Measurements from ENCODE around the gene PLD3. TPM values are rescaled to one million over a fixed set of nuclear protein-coding genes. Genes with fewer than 3 reads are reported as not detected.

The PLD3 gene, protein sequence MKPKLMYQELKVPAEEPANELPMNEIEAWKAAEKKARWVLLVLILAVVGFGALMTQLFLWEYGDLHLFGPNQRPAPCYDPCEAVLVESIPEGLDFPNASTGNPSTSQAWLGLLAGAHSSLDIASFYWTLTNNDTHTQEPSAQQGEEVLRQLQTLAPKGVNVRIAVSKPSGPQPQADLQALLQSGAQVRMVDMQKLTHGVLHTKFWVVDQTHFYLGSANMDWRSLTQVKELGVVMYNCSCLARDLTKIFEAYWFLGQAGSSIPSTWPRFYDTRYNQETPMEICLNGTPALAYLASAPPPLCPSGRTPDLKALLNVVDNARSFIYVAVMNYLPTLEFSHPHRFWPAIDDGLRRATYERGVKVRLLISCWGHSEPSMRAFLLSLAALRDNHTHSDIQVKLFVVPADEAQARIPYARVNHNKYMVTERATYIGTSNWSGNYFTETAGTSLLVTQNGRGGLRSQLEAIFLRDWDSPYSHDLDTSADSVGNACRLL
- 10 to 100 TPM; 28.6 to 38.6 (median 33.4) TPM for total RNA-seq

DNA sequence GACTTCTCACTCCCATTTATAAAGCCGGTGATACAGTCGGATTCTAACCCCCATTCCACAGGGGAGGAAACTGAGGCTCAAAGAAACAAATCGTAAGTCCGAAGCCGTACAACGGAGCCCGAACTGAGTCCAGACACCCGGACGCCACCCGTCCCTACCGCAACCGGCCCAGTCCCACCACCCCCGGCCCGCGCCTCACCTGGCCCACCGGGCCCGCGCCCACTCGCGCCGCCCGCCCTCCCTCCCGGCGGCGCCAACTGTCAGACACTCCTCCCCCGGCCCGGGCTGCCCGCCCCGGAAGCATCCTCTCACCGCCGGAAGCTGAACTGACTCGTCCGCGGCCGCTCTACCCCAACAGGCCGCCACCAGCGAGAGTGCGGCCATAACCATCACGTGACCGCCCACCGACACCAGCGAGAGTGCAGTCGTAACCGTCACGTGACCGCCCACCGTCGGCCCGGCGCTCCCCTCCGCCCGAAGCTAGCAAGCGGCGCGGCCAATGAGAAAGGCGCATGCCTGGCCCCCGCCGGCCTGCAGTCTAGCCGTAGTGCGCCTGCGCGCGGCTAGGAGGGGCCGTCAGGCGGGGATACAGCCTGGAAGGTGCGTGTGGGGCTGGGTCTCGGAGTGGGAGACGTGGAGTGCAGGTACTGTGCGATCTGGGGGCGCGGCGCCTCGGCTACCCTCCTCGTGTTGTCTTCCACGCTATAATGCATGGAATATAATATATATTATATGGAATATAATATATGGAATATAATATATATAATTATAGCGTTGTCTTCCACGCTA lies at the start of gene PLD3, which contains the start of gene C19orf47:
Gene PLD3, plus strand, starts transcription at position 571 of the 789 bp plus-strand sequence. CDS start 17,789 bp downstream, outside the sequence.
Gene C19orf47, minus strand, starts transcription at position 273 of the 789 bp plus-strand sequence. CDS start 6,540 bp downstream, outside the sequence.
- Mint-ChIP-seq H3K27me3 (ENCODE audit: low read depth) (no peaks in the 10 kb centered on the region), H3K9me3 (no peaks in the 10 kb centered on the region), H3K4me1 (ENCODE audit: low read depth) (peaks cover 24% of the 10 kb centered on the region), H3K4me3 (peak within 1 kb of the TSS; percentile 83), H3K36me3 (ENCODE audit: insufficient read depth) (no peaks in the 10 kb centered on the region)
- peak; percentile 98 for DNase-seq
- ATAC-seq = peak; percentile 98

DNA sequence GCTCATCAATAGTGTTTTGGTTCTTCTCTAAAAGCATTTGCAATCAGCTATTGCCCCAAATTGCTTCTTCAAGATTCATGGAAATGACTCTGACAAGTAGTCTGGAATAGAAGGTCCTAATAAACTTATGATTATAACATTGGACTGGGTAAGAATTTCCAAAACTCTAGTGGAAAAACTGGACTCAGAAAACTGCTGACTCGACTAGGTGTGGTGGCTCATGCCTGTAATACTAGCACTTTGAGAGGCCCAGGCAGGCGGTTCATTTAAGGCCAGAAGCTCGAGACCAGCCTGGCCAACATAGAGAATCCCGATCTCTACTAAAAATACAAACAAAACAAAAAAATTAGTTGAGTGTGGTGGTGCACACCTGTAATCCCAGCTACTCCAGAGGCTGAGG lies 47.8 kb upstream of the PLD3 start:
- Mint-ChIP-seq H3K27me3 (ENCODE audit: low read depth) (no peaks in the 10 kb centered on the region), H3K36me3 (ENCODE audit: insufficient read depth) (no peaks in the 10 kb centered on the region), H3K4me1 (ENCODE audit: low read depth) (peaks cover 1% of the 10 kb centered on the region), H3K9me3 (no peaks in the 10 kb centered on the region), H3K4me3 (no peak overlapping the region)
- DNase-seq (no peak), ATAC-seq (no peak)

DNA sequence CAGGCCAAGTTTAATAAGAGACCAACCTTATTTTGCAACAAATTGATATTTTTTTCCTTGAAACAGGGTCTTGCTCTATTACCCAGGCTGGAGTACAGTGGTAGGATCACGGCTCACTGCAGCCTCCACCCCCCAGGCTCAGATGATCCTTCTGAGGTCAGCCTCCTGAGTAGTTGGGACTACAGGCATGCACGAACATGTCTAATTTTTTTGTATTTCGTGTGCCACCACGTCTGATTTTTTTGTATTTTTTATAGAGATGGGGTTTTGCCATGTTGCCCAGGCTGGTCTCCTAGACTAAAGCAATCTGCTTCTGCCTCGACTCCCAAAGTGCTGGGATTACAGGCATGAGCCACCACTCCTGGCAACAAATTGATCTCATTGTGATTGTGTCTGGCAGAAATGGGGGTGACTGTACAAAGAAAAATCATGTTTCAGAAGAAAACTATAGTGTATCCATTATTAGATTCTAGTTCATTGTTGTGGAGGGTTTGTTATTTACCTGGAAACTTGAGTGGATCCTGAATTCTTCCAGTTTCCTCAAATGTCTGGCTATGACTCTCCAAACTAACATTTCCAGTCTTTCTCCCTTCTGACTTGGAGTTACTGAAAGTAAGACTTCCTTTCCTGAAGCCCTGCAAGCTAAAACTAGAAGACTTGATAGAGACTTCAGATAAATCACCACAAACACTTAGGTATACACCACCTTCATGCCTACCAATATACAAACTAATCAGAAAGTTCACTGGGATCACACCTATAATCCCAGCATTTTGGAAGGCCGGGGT lies 46.1 kb upstream of the PLD3 start:
- Mint-ChIP-seq H3K36me3 (ENCODE audit: insufficient read depth) (no peaks in the 10 kb centered on the region), H3K4me1 (ENCODE audit: low read depth) (peaks cover 1% of the 10 kb centered on the region), H3K4me3 (no peak overlapping the region), H3K27me3 (ENCODE audit: low read depth) (no peaks in the 10 kb centered on the region), H3K9me3 (no peaks in the 10 kb centered on the region)
- DNase-seq (no peak), ATAC-seq (no peak)

GRCh38 chr19:40303765-40304164 lies 44.7 kb upstream of the PLD3 start:
- H3K4me1 Mint-ChIP-seq (ENCODE audit: low read depth) = peaks cover 1% of the 10 kb centered on the region
- no peaks in the 10 kb centered on the region for H3K27me3 Mint-ChIP-seq (ENCODE audit: low read depth)
- H3K36me3 Mint-ChIP-seq (ENCODE audit: insufficient read depth) = no peaks in the 10 kb centered on the region
- no peak for ATAC-seq
- H3K9me3 Mint-ChIP-seq = no peaks in the 10 kb centered on the region
- DNase-seq = no peak
- H3K4me3 Mint-ChIP-seq = no peak overlapping the region

DNA sequence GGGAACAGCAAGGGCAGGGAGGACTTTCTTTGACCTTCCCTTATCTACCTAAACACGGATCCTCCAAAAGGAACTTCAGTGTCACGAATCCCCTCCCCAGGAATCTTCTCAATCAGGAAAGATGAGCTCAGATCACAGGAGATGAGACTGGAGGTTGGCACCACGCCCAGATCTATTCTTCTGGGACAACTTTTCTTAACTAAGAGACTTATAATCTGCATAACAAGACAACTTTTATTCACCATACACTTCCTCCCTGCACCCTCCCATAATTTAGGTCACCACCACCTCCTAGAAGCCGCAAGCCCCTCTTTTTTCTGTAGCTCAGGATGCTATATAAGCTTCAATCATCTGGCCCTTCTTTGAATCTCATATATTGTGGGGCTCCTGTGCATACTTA lies 44.2 kb upstream of the PLD3 start:
- peaks cover 1% of the 10 kb centered on the region for H3K4me1 Mint-ChIP-seq (ENCODE audit: low read depth)
- no peak for DNase-seq
- no peak overlapping the region for H3K4me3 Mint-ChIP-seq
- H3K27me3 Mint-ChIP-seq (ENCODE audit: low read depth) = no peaks in the 10 kb centered on the region
- H3K36me3 Mint-ChIP-seq (ENCODE audit: insufficient read depth) = no peaks in the 10 kb centered on the region
- ATAC-seq = no peak
- H3K9me3 Mint-ChIP-seq = no peaks in the 10 kb centered on the region

DNA sequence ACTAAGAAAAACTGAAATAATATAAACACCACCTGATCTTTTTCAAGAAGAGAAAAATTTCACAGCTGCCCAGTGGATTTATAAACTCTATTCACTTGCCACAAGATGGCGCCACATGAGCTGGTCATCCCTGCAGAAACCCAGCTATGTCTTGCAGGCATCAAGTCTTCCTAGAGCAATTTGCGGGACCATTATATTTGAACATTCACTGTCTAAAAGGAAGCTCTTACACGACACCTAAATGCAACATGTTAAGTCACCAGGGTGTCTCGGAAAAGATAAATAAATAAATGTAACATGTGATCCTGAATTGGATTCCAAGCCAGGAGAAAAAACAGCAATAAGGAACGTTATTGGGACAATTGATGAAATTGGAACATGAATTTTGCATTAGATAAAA lies 43.1 kb upstream of the PLD3 start:
- ATAC-seq (peak; percentile 53 to 71), DNase-seq (peak; percentile 68)
- Mint-ChIP-seq H3K4me3 (no peak overlapping the region), H3K9me3 (no peaks in the 10 kb centered on the region), H3K36me3 (ENCODE audit: insufficient read depth) (no peaks in the 10 kb centered on the region), H3K27me3 (ENCODE audit: low read depth) (no peaks in the 10 kb centered on the region), H3K4me1 (ENCODE audit: low read depth) (peaks cover 1% of the 10 kb centered on the region)

DNA sequence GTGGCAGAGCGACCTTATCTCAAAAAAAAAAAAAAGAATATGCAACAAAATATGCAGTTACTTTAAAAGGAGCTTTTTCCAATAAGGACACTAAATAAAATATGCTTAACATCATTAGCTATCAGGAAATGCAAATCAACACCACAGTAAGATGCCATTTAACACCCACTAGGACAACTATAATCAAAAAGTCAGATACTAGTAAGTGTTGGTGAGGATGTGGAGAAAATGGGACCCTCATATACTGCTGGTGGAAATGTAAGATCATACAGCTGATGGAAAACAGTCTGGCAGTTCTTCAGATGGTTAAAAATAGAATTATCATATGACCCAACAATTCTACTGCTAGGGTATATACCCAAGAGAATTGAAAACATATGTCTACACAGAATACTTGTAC lies 38.8 kb upstream of the PLD3 start:
- DNase-seq (no peak), ATAC-seq (no peak)
- Mint-ChIP-seq H3K36me3 (ENCODE audit: insufficient read depth) (no peaks in the 10 kb centered on the region), H3K4me1 (ENCODE audit: low read depth) (peaks cover 1% of the 10 kb centered on the region), H3K27me3 (ENCODE audit: low read depth) (no peaks in the 10 kb centered on the region), H3K4me3 (no peak overlapping the region), H3K9me3 (no peaks in the 10 kb centered on the region)

GRCh38 chr19:40312533-40312932 lies 36.0 kb upstream of the PLD3 start:
- no peak for DNase-seq

GRCh38 chr19:40313229-40313983 lies 35.1 kb upstream of the PLD3 start:
- DNase-seq (no peak), ATAC-seq (no peak)
- Mint-ChIP-seq H3K27me3 (ENCODE audit: low read depth) (no peaks in the 10 kb centered on the region), H3K4me1 (ENCODE audit: low read depth) (no peaks in the 10 kb centered on the region), H3K4me3 (no peak overlapping the region), H3K9me3 (no peaks in the 10 kb centered on the region), H3K36me3 (ENCODE audit: insufficient read depth) (no peaks in the 10 kb centered on the region)

More at GRCh38 chr19:40312533-40312932, 36.0 kb upstream of the PLD3 start:
- Mint-ChIP-seq H3K36me3 (ENCODE audit: insufficient read depth) (no peaks in the 10 kb centered on the region), H3K27me3 (ENCODE audit: low read depth) (no peaks in the 10 kb centered on the region), H3K4me3 (no peak overlapping the region), H3K4me1 (ENCODE audit: low read depth) (no peaks in the 10 kb centered on the region), H3K9me3 (no peaks in the 10 kb centered on the region)
- no peak for ATAC-seq

- no peak for DNase-seq
- H3K9me3 Mint-ChIP-seq = no peaks in the 10 kb centered on the region
- H3K4me3 Mint-ChIP-seq = no peak overlapping the region
- no peaks in the 10 kb centered on the region for H3K4me1 Mint-ChIP-seq (ENCODE audit: low read depth)
- no peak for ATAC-seq
- no peaks in the 10 kb centered on the region for H3K36me3 Mint-ChIP-seq (ENCODE audit: insufficient read depth)
- no peaks in the 10 kb centered on the region for H3K27me3 Mint-ChIP-seq (ENCODE audit: low read depth)
Observed at GRCh38 chr19:40314656-40315055, 33.8 kb upstream of the PLD3 start.

DNA sequence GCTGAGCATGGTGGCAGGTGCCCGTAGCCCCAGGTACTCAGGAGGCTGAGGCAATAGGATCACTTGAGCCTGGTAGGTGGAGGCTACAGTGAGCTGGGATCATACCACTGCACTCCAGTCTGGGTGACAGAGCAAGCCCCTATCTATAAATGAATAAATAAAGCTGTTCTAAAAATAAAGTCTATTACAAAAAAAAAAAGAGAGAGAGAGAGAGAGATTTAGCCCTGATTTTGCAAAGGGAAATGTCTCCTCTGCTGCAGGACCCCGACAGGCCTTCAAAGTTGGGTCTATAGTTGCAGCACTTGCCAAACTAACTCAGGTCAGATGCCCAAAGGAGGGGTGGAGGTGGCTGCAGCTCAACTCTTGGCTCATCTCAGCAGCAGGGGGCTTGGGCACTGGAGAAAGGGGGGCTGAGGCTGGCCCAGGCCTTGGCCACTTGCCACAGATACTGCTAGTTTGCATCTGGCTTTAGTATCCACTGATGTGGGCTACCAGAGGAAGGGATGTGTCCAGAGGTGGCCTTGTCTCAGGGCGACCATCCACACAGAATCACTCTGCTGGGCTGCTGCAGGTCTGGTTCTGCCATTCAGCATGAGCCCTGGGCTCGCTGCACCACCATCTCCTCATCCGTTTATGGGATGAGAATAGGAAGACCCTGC lies 32.6 kb upstream of the PLD3 start:
- no peaks in the 10 kb centered on the region for H3K27me3 Mint-ChIP-seq (ENCODE audit: low read depth)
- peaks cover 7% of the 10 kb centered on the region for H3K36me3 Mint-ChIP-seq (ENCODE audit: insufficient read depth)
- H3K4me3 Mint-ChIP-seq = no peak overlapping the region
- ATAC-seq = no peak
- no peaks in the 10 kb centered on the region for H3K4me1 Mint-ChIP-seq (ENCODE audit: low read depth)
- no peaks in the 10 kb centered on the region for H3K9me3 Mint-ChIP-seq
- no peak for DNase-seq

- Mint-ChIP-seq H3K4me1 (ENCODE audit: low read depth) (no peaks in the 10 kb centered on the region), H3K36me3 (ENCODE audit: insufficient read depth) (peaks cover 13% of the 10 kb centered on the region), H3K27me3 (ENCODE audit: low read depth) (no peaks in the 10 kb centered on the region), H3K4me3 (no peak overlapping the region), H3K9me3 (no peaks in the 10 kb centered on the region)
- ATAC-seq = no peak
- DNase-seq = no peak
Observed at GRCh38 chr19:40317338-40317737, 31.2 kb upstream of the PLD3 start.

GRCh38 chr19:40320558-40320935 lies 27.9 kb upstream of the PLD3 start:
- no peaks in the 10 kb centered on the region for H3K9me3 Mint-ChIP-seq

More at GRCh38 chr19:40320558-40320935, 27.9 kb upstream of the PLD3 start:
- no peak overlapping the region for H3K4me3 Mint-ChIP-seq
- ATAC-seq (no peak), DNase-seq (no peak)
- peaks cover 29% of the 10 kb centered on the region for H3K36me3 Mint-ChIP-seq (ENCODE audit: insufficient read depth)
- no peaks in the 10 kb centered on the region for H3K4me1 Mint-ChIP-seq (ENCODE audit: low read depth)
- H3K27me3 Mint-ChIP-seq (ENCODE audit: low read depth) = no peaks in the 10 kb centered on the region

Measured in activated T-cell treated with anti-CD3 and anti-CD28 coated beads, Interleukin-2, amount 50 U/mL, for 4 hours (primary cell).